Measurements from ENCODE around the gene GTF3C1. TPM values are rescaled to one million over a fixed set of nuclear protein-coding genes. Genes with fewer than 3 reads are reported as not detected.

GTF3C1 gene
- total and polyA plus RNA-seq, 2 of the 13 experiments (the other 11 are each of a cell fraction or from before 2014, with no cell fraction given): 29.2 to 72.7 TPM

DNA sequence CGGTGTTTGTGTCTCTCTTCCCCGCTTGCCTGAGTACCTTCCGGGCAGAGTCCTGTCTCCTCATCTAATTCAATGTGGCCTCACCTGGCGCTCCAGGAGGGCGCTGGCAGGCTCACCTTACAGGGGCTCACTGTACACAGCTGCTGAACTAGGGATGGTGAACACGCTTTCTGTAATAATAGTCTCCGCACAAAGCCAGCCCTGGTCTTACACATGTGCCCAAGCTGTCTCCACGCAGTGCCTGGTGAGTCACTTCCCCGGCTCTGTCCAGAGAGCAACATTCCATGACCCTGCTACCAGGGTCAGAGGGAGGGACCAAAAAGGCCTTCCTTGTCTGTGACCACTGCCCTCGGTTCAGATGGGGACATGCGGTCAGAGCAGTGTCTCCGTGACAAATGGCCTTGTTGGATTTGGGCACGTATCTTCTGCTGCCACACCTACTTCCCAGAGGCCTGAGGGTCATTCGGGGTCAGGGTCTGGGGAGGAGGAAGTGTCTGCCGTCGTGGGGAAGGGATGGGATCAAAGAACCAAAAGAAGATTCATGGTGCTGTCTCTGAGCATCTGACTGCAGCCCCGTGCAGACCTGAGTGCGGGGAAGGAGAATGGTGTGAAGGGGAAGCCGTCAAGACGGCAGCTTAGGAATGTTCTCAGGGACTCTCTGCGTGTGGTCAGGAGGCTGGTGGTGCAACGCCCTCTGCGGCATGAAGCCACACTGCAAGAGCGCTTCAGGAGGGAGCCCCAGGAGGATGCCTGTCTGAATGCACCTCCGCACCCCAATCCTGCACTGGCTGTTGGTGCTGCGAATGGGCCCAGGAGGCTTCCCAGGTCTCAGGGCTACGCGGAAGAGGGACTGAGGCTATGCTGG lies 78.9 kb downstream of the GTF3C1 start (continued):
- TF ChIP-seq ZNF12 (CRISPR knock-in tag; IDR thresholded peaks at IDR 0.05): no peak
- TF ChIP-seq, protein P1, sequence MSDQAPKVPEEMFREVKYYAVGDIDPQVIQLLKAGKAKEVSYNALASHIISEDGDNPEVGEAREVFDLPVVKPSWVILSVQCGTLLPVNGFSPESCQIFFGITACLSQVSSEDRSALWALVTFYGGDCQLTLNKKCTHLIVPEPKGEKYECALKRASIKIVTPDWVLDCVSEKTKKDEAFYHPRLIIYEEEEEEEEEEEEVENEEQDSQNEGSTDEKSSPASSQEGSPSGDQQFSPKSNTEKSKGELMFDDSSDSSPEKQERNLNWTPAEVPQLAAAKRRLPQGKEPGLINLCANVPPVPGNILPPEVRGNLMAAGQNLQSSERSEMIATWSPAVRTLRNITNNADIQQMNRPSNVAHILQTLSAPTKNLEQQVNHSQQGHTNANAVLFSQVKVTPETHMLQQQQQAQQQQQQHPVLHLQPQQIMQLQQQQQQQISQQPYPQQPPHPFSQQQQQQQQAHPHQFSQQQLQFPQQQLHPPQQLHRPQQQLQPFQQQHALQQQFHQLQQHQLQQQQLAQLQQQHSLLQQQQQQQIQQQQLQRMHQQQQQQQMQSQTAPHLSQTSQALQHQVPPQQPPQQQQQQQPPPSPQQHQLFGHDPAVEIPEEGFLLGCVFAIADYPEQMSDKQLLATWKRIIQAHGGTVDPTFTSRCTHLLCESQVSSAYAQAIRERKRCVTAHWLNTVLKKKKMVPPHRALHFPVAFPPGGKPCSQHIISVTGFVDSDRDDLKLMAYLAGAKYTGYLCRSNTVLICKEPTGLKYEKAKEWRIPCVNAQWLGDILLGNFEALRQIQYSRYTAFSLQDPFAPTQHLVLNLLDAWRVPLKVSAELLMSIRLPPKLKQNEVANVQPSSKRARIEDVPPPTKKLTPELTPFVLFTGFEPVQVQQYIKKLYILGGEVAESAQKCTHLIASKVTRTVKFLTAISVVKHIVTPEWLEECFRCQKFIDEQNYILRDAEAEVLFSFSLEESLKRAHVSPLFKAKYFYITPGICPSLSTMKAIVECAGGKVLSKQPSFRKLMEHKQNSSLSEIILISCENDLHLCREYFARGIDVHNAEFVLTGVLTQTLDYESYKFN (CRISPR knock-in tag; conservative IDR thresholded peaks at IDR 0.05): peak; percentile 91
- no peak for TF ChIP-seq ZNF335 (CRISPR knock-in tag; IDR thresholded peaks at IDR 0.05)
- TF ChIP-seq, protein P2, sequence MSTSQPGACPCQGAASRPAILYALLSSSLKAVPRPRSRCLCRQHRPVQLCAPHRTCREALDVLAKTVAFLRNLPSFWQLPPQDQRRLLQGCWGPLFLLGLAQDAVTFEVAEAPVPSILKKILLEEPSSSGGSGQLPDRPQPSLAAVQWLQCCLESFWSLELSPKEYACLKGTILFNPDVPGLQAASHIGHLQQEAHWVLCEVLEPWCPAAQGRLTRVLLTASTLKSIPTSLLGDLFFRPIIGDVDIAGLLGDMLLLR (CRISPR knock-in tag; IDR thresholded peaks at IDR 0.05): peak; percentile 34; the same call in 1 of the 2 replicates
- peak; percentile 76 for TF ChIP-seq CREB1 (IDR thresholded peaks at IDR 0.05)
- no peak for TF ChIP-seq CREB1 (CRISPR knock-in tag; IDR thresholded peaks at IDR 0.05)
- no peak for TF ChIP-seq BRCA1 (CRISPR knock-in tag; IDR thresholded peaks at IDR 0.05)
- TF ChIP-seq AGO1 (IDR thresholded peaks at IDR 0.05; ENCODE audit: low read depth, low read length, poor library complexity, severe bottlenecking): no peak
- TF ChIP-seq DPF2 (CRISPR knock-in tag; IDR thresholded peaks at IDR 0.05; ENCODE audit: borderline replicate concordance, low read depth): peak; percentile 86
- no peak for TF ChIP-seq JARID2 (CRISPR knock-in tag; IDR thresholded peaks at IDR 0.05; ENCODE audit: insufficient replicate concordance)
- no peak for TF ChIP-seq FOXM1 (CRISPR knock-in tag; IDR thresholded peaks at IDR 0.05)
- no peak for TF ChIP-seq PTBP1 (IDR thresholded peaks at IDR 0.05; ENCODE audit: low read depth, low read length, poor library complexity, severe bottlenecking)
- TF ChIP-seq ZBTB7B (CRISPR knock-in tag; IDR thresholded peaks at IDR 0.05): 0 out of 2 replicates have a peak, but pooled peaks have one; percentile 30
- TF ChIP-seq ZNF234 (CRISPR knock-in tag; conservative IDR thresholded peaks at IDR 0.05): no peak
- TF ChIP-seq, protein P3, sequence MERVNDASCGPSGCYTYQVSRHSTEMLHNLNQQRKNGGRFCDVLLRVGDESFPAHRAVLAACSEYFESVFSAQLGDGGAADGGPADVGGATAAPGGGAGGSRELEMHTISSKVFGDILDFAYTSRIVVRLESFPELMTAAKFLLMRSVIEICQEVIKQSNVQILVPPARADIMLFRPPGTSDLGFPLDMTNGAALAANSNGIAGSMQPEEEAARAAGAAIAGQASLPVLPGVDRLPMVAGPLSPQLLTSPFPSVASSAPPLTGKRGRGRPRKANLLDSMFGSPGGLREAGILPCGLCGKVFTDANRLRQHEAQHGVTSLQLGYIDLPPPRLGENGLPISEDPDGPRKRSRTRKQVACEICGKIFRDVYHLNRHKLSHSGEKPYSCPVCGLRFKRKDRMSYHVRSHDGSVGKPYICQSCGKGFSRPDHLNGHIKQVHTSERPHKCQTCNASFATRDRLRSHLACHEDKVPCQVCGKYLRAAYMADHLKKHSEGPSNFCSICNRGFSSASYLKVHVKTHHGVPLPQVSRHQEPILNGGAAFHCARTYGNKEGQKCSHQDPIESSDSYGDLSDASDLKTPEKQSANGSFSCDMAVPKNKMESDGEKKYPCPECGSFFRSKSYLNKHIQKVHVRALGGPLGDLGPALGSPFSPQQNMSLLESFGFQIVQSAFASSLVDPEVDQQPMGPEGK (CRISPR knock-in tag; IDR thresholded peaks at IDR 0.05): no peak
- TF ChIP-seq ZNF33B (CRISPR knock-in tag; IDR thresholded peaks at IDR 0.05): no peak
- TF ChIP-seq, protein P4, sequence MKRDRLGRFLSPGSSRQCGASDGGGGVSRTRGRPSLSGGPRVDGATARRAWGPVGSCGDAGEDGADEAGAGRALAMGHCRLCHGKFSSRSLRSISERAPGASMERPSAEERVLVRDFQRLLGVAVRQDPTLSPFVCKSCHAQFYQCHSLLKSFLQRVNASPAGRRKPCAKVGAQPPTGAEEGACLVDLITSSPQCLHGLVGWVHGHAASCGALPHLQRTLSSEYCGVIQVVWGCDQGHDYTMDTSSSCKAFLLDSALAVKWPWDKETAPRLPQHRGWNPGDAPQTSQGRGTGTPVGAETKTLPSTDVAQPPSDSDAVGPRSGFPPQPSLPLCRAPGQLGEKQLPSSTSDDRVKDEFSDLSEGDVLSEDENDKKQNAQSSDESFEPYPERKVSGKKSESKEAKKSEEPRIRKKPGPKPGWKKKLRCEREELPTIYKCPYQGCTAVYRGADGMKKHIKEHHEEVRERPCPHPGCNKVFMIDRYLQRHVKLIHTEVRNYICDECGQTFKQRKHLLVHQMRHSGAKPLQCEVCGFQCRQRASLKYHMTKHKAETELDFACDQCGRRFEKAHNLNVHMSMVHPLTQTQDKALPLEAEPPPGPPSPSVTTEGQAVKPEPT (CRISPR knock-in tag; IDR thresholded peaks at IDR 0.05; ENCODE audit: low read depth): no peak
- TF ChIP-seq EED (CRISPR knock-in tag; IDR thresholded peaks at IDR 0.05): no peak
- TF ChIP-seq ZNF850 (CRISPR knock-in tag; conservative IDR thresholded peaks at IDR 0.05): no peak
- peak; percentile 58; the same call in 1 of the 2 replicates for TF ChIP-seq ARNTL (CRISPR knock-in tag; IDR thresholded peaks at IDR 0.05)
- TF ChIP-seq ZFP37 (CRISPR knock-in tag; IDR thresholded peaks at IDR 0.05; ENCODE audit: borderline replicate concordance): no peak
- TF ChIP-seq ARNT (IDR thresholded peaks at IDR 0.05): no peak
- TF ChIP-seq ZNF569 (CRISPR knock-in tag; IDR thresholded peaks at IDR 0.05; ENCODE audit: borderline replicate concordance): no peak

Data from HepG2 (cell line).